ENCODE data around the gene KIAA1549.
A peak's percentile ranks its signal among the peaks of the same experiment; 100 is the strongest.

The KIAA1549 gene

GRCh38 chr7:138882249-138882648 lies 98.9 kb downstream of the KIAA1549 start:
- no peak for DNase-seq (ENCODE audit: low read depth)

- DNase-seq (ENCODE audit: low read depth) = no peak
Measured at GRCh38 chr7:138881579-138882188, 99.5 kb downstream of the KIAA1549 start.

GRCh38 chr7:138880881-138881578 lies 100.2 kb downstream of the KIAA1549 start:
- DNase-seq (ENCODE audit: low read depth) = no peak

- no peak for DNase-seq (ENCODE audit: low read depth)
Measured at GRCh38 chr7:138879356-138879755, 101.8 kb downstream of the KIAA1549 start.

- no peak for DNase-seq (ENCODE audit: low read depth)
Measured at GRCh38 chr7:138878856-138879255, 102.3 kb downstream of the KIAA1549 start.

GRCh38 chr7:138878051-138878450 lies 103.1 kb downstream of the KIAA1549 start:
- no peak for DNase-seq (ENCODE audit: low read depth)

- no peak for DNase-seq (ENCODE audit: low read depth)
Measured at GRCh38 chr7:138876326-138876725, 104.9 kb downstream of the KIAA1549 start.

- peak; percentile 34 for DNase-seq (ENCODE audit: low read depth)
Measured at GRCh38 chr7:138875794-138876193, 105.4 kb downstream of the KIAA1549 start.

GRCh38 chr7:138873220-138873892 lies 107.8 kb downstream of the KIAA1549 start:
- DNase-seq (ENCODE audit: low read depth) = no peak

- no peak for DNase-seq (ENCODE audit: low read depth)
Measured at GRCh38 chr7:138872576-138872975, 108.6 kb downstream of the KIAA1549 start.

GRCh38 chr7:138871814-138872090 lies 109.4 kb downstream of the KIAA1549 start:
- no peak for DNase-seq (ENCODE audit: low read depth)

- DNase-seq (ENCODE audit: low read depth) = no peak
Measured at GRCh38 chr7:138871065-138871813, 110.0 kb downstream of the KIAA1549 start.

GRCh38 chr7:138869353-138869752 lies 111.8 kb downstream of the KIAA1549 start:
- no peak for DNase-seq (ENCODE audit: low read depth)

- no peak for DNase-seq (ENCODE audit: low read depth)
Measured at GRCh38 chr7:138868711-138869110, 112.5 kb downstream of the KIAA1549 start.

- DNase-seq (ENCODE audit: low read depth) = no peak
Measured at GRCh38 chr7:138867744-138868143, 113.4 kb downstream of the KIAA1549 start.

- DNase-seq (ENCODE audit: low read depth) = no peak
Measured at GRCh38 chr7:138866353-138866752, 114.8 kb downstream of the KIAA1549 start.

- DNase-seq (ENCODE audit: low read depth) = no peak
Measured at GRCh38 chr7:138865843-138866242, 115.3 kb downstream of the KIAA1549 start.

- DNase-seq (ENCODE audit: low read depth) = no peak
Measured at GRCh38 chr7:138864667-138865066, 116.5 kb downstream of the KIAA1549 start.

- DNase-seq (ENCODE audit: low read depth) = no peak
Measured at GRCh38 chr7:138863931-138864330, 117.3 kb downstream of the KIAA1549 start.

GRCh38 chr7:138861051-138861450 lies 120.1 kb downstream of the KIAA1549 start:
- DNase-seq (ENCODE audit: low read depth) = no peak

- DNase-seq (ENCODE audit: low read depth) = no peak
Measured at GRCh38 chr7:138857728-138858127, 123.5 kb downstream of the KIAA1549 start.

- DNase-seq (ENCODE audit: low read depth) = no peak
Measured at GRCh38 chr7:138854115-138854645, 127.0 kb downstream of the KIAA1549 start.

GRCh38 chr7:138853448-138853847 lies 127.7 kb downstream of the KIAA1549 start:
- no peak for DNase-seq (ENCODE audit: low read depth)

Data from stimulated activated CD8-positive, alpha-beta memory T cell treated with anti-CD3 and anti-CD28 coated beads, Interleukin-15, amount 100 ng/mL, for 1 hour (primary cell).